Measurements from ENCODE around the gene FOXRED2. TPM values are rescaled to one million over a fixed set of nuclear protein-coding genes. Genes with fewer than 3 reads are reported as not detected.

Gene FOXRED2
- total and polyA plus RNA-seq, 2 donors (not counting 1 experiment from before 2014, with no cell fraction given) = 3.3 to 3.8 TPM

- Histone ChIP-seq H3K9me3 (ENCODE audit: control insufficient read depth, insufficient read depth, low read depth, low read length) (no peaks in the 10 kb centered on the region), H3K4me1 (ENCODE audit: control insufficient read depth, extremely low read depth, insufficient read depth, low read length) (peaks cover 23% of the 10 kb centered on the region), H3K27me3 (ENCODE audit: control insufficient read depth, insufficient read depth, low read length) (no peaks in the 10 kb centered on the region), H3K4me3 (replicated peaks in 1 of 4; ENCODE audit: control extremely low read depth in 1 of 4, insufficient read depth in 1 of 4, low read depth in 3 of 4, low read length in 4 of 4) (no peak overlapping the region), H3K4me2 (ENCODE audit: extremely low read depth, insufficient read depth, low read length) (no peak overlapping the region), H2AFZ (ENCODE audit: low read length) (no peak overlapping the region), H3K79me2 (ENCODE audit: control insufficient read depth, insufficient read depth, low read length) (no peaks in the 10 kb centered on the region), H3K36me3 (ENCODE audit: control insufficient read depth, insufficient read depth, low read length) (no peaks in the 10 kb centered on the region), H3K27ac (ENCODE audit: insufficient read depth, low read length) (no peak overlapping the region), H4K20me1 (ENCODE audit: control insufficient read depth, extremely low read depth, insufficient read depth, low read length) (no peaks in the 10 kb centered on the region), H3K9ac (ENCODE audit: insufficient read depth, low read length) (no peak overlapping the region)
- no peak for TF ChIP-seq EZH2 (IDR thresholded peaks at IDR 0.05; ENCODE audit: low read length, missing control alignments)
- TF ChIP-seq, protein P1, sequence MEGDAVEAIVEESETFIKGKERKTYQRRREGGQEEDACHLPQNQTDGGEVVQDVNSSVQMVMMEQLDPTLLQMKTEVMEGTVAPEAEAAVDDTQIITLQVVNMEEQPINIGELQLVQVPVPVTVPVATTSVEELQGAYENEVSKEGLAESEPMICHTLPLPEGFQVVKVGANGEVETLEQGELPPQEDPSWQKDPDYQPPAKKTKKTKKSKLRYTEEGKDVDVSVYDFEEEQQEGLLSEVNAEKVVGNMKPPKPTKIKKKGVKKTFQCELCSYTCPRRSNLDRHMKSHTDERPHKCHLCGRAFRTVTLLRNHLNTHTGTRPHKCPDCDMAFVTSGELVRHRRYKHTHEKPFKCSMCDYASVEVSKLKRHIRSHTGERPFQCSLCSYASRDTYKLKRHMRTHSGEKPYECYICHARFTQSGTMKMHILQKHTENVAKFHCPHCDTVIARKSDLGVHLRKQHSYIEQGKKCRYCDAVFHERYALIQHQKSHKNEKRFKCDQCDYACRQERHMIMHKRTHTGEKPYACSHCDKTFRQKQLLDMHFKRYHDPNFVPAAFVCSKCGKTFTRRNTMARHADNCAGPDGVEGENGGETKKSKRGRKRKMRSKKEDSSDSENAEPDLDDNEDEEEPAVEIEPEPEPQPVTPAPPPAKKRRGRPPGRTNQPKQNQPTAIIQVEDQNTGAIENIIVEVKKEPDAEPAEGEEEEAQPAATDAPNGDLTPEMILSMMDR (conservative IDR thresholded peaks at IDR 0.05 in 1 of 2, IDR thresholded peaks at IDR 0.05 in 1 of 2; ENCODE audit: low read depth in 1 of 2, low read length in 2 of 2) = no peak
- no peak for DNase-seq (ENCODE audit: low read depth in 2 of 2)
Observed at GRCh38 chr22:36442506-36443197, 64.2 kb downstream of the FOXRED2 start.

- Histone ChIP-seq H3K79me2 (ENCODE audit: control insufficient read depth, insufficient read depth, low read length) (no peaks in the 10 kb centered on the region), H3K4me1 (ENCODE audit: control insufficient read depth, extremely low read depth, insufficient read depth, low read length) (peaks cover 23% of the 10 kb centered on the region), H2AFZ (ENCODE audit: low read length) (no peak overlapping the region), H3K9me3 (ENCODE audit: control insufficient read depth, insufficient read depth, low read depth, low read length) (no peaks in the 10 kb centered on the region), H3K4me2 (ENCODE audit: extremely low read depth, insufficient read depth, low read length) (no peak overlapping the region), H3K9ac (ENCODE audit: insufficient read depth, low read length) (no peak overlapping the region), H3K27me3 (ENCODE audit: control insufficient read depth, insufficient read depth, low read length) (no peaks in the 10 kb centered on the region), H4K20me1 (ENCODE audit: control insufficient read depth, extremely low read depth, insufficient read depth, low read length) (no peaks in the 10 kb centered on the region), H3K36me3 (ENCODE audit: control insufficient read depth, insufficient read depth, low read length) (no peaks in the 10 kb centered on the region), H3K27ac (ENCODE audit: insufficient read depth, low read length) (peak overlapping the region; percentile 15), H3K4me3 (replicated peaks in 1 of 4; ENCODE audit: control extremely low read depth in 1 of 4, insufficient read depth in 1 of 4, low read depth in 3 of 4, low read length in 4 of 4) (no peak overlapping the region)
- TF ChIP-seq EZH2 (IDR thresholded peaks at IDR 0.05; ENCODE audit: low read length, missing control alignments) = no peak
- TF ChIP-seq, protein P1 (conservative IDR thresholded peaks at IDR 0.05 in 1 of 2, IDR thresholded peaks at IDR 0.05 in 1 of 2; ENCODE audit: low read depth in 1 of 2, low read length in 2 of 2) = no peak
- DNase-seq (ENCODE audit: low read depth in 2 of 2) = no peak
Observed at GRCh38 chr22:36440429-36441002, 66.3 kb downstream of the FOXRED2 start.

GRCh38 chr22:36439481-36440271, 67.2 kb downstream of the FOXRED2 start:
- H3K79me2 ChIP-seq (ENCODE audit: control insufficient read depth, insufficient read depth, low read length) = no peaks in the 10 kb centered on the region
- no peak overlapping the region for H2AFZ ChIP-seq (ENCODE audit: low read length)
- H3K4me1 ChIP-seq (ENCODE audit: control insufficient read depth, extremely low read depth, insufficient read depth, low read length) = peaks cover 23% of the 10 kb centered on the region
- no peaks in the 10 kb centered on the region for H3K9me3 ChIP-seq (ENCODE audit: control insufficient read depth, insufficient read depth, low read depth, low read length)
- no peaks in the 10 kb centered on the region for H4K20me1 ChIP-seq (ENCODE audit: control insufficient read depth, extremely low read depth, insufficient read depth, low read length)
- H3K27ac ChIP-seq (ENCODE audit: insufficient read depth, low read length) = peak overlapping the region; percentile 48
- H3K27me3 ChIP-seq (ENCODE audit: control insufficient read depth, insufficient read depth, low read length) = no peaks in the 10 kb centered on the region
- DNase-seq (ENCODE audit: low read depth in 2 of 2) = peak; percentile 94 to 98
- TF ChIP-seq, protein P1 (conservative IDR thresholded peaks at IDR 0.05 in 1 of 2, IDR thresholded peaks at IDR 0.05 in 1 of 2; ENCODE audit: low read depth in 1 of 2, low read length in 2 of 2) = no peak
- TF ChIP-seq EZH2 (IDR thresholded peaks at IDR 0.05; ENCODE audit: low read length, missing control alignments) = no peak
- H3K4me3 ChIP-seq (replicated peaks in 1 of 4; ENCODE audit: control extremely low read depth in 1 of 4, insufficient read depth in 1 of 4, low read depth in 3 of 4, low read length in 4 of 4) = no peak overlapping the region
- no peaks in the 10 kb centered on the region for H3K36me3 ChIP-seq (ENCODE audit: control insufficient read depth, insufficient read depth, low read length)
- H3K4me2 ChIP-seq (ENCODE audit: extremely low read depth, insufficient read depth, low read length) = peak overlapping the region; percentile 1
- no peak overlapping the region for H3K9ac ChIP-seq (ENCODE audit: insufficient read depth, low read length)
